ENCODE measurements around the gene EDNRA.
A peak's percentile ranks its signal among the peaks of the same experiment; 100 is the strongest.

The EDNRA gene

GRCh38 chr4:147590249-147590920 lies 109.5 kb downstream of the EDNRA start:
- peak; percentile 9 to 78 (median 22) for DNase-seq

GRCh38 chr4:147591106-147591505 lies 110.2 kb downstream of the EDNRA start:
- DNase-seq = no peak

- DNase-seq = no peak
These were observed 113.2 kb downstream of the EDNRA start for GRCh38 chr4:147594107-147594506.
